Natural killer cell (primary cell): ENCODE measurements around the gene IDE. TPM values are rescaled to one million over a fixed set of nuclear protein-coding genes. Genes with fewer than 3 reads are reported as not detected.

Source experiments
- ATAC-seq, 3 donors: fragments of 150-1000 bp in 2 of 3; fragments of 200-7000 bp in 1 of 3; cut with Tn5 transposase; 1 replicate in 1 of 3; 2 replicates in 2 of 3; pipeline ENCODE4 v1.10.0; 2021; ENCODE audit warnings: mild to moderate bottlenecking in 2 of 3, moderate library complexity in 2 of 3
- DNase-seq, 2 donors: peaks; one replicate each; pipeline versions ENCODE4 v3.0.0 to v3.0.0-alpha.2; 2013 to 2021; ENCODE audit warnings: mixed read lengths in 1 of 2
- H3K27ac ChIP-seq: one replicate; pipeline ENCODE4 v1.5.1; 2013; ENCODE audit warnings: mild to moderate bottlenecking, low read length
- H3K27me3 ChIP-seq: one replicate; pipeline ENCODE4 v1.6.1; 2013; ENCODE audit warnings: low read length; ENCODE audit not compliant: control insufficient read depth, insufficient read depth
- H3K36me3 ChIP-seq: one replicate; pipeline ENCODE4 v1.6.1; 2013; ENCODE audit warnings: low read length; ENCODE audit not compliant: control insufficient read depth, insufficient read depth
- H3K4me1 ChIP-seq: one replicate; pipeline ENCODE4 v1.6.1; 2013; ENCODE audit warnings: low read length; ENCODE audit not compliant: control insufficient read depth, insufficient read depth
- H3K4me3 ChIP-seq: one replicate; pipeline ENCODE4 v1.5.1; 2013; ENCODE audit warnings: low read length
- H3K9me3 ChIP-seq: one replicate; pipeline ENCODE4 v1.6.1; 2013; ENCODE audit warnings: low read length; ENCODE audit not compliant: control insufficient read depth, insufficient read depth
- H3K27ac Mint-ChIP-seq, 2 donors: one replicate each; pipeline ENCODE4 v1.8.0; 2022; ENCODE audit warnings: mild to moderate bottlenecking in 2 of 2, mixed read lengths in 2 of 2, moderate library complexity in 1 of 2
- H3K27me3 Mint-ChIP-seq, 2 donors: one replicate each; pipeline ENCODE4 v1.8.0; 2022; ENCODE audit warnings: low read depth in 2 of 2, mixed read lengths in 2 of 2
- H3K36me3 Mint-ChIP-seq: one replicate; pipeline ENCODE4 v1.8.0; 2022; ENCODE audit warnings: mixed read lengths
- H3K4me1 Mint-ChIP-seq, 2 donors: one replicate each; pipeline ENCODE4 v1.8.0; 2022; ENCODE audit warnings: mixed read lengths in 2 of 2
- H3K4me3 Mint-ChIP-seq: one replicate; pipeline ENCODE4 v1.8.0; 2022; ENCODE audit warnings: mild to moderate bottlenecking, moderate library complexity, mixed read lengths
- H3K9me3 Mint-ChIP-seq, 2 donors: one replicate each; pipeline ENCODE4 v1.8.0; 2022; ENCODE audit warnings: mixed read lengths in 2 of 2
- CTCF ChIP-seq: fragments of 200-600 bp; IDR thresholded peaks from one replicate; pipeline ENCODE4 v1.8.0; 2022; ENCODE audit warnings: antibody characterized with exemption
- WGBS: methylation state at CpG from one replicate; pipeline ENCODE4 v1.1.7; 2013; ENCODE audit warnings: missing lambda C conversion rate; ENCODE audit not compliant: insufficient coverage; 5-methylcytosine and 5-hydroxymethylcytosine counted together
- intact Hi-C: fragments of 100-400 bp; cut with micrococcal nuclease; formaldehyde crosslinking; loops from one replicate; pipeline ENCODE4 v1.14.2; 2022
- total RNA-seq, 4 donors: library from RNA; stranded (reverse); fragments of 120-200 nt in 1 of 4; gene quantifications; one replicate each; pipeline versions ENCODE4 v1.2.3 to v1.2.4, GENCODE V29; 2013 to 2022

IDE gene
- total RNA-seq, 3 donors from 2014 or later (not counting 1 experiment from before 2014, with no cell fraction given) = 18.2 to 23.5 (median 21.8) TPM

DNA sequence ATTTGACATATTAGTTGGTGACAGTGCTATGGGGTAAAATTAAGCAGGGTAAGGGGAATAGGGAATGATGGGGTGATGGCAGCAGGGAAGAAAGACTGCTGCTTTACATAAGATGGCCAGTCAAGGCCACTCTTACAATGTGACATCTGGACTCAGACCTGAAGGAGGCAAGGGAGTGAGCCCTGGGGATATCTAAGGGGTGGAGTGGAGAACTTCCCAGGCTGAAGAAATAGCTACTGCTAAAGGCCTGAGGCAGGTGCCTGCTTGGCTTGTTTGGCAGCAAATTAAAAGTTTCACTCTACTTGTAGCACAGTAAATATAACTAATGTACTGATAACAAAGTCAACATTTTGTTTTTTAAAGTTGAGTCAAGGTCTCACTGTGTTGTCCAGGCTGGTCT is 93.5 kb downstream of the IDE start:
- no peaks in the 10 kb centered on the region for H3K4me1 ChIP-seq
- Mint-ChIP-seq H3K36me3 (peaks cover 5% of the 10 kb centered on the region), H3K27ac (no peak overlapping the region), H3K9me3 (no peaks in the 10 kb centered on the region), H3K27me3 (no peaks in the 10 kb centered on the region), H3K4me3 (no peak overlapping the region), H3K4me1 (no peaks in the 10 kb centered on the region)
- no peaks in the 10 kb centered on the region for H3K27me3 ChIP-seq
- ATAC-seq (no peak), DNase-seq (no peak)
- intact Hi-C loops = no loop called here
- peaks cover 43% of the 10 kb centered on the region for H3K36me3 ChIP-seq
- no peaks in the 10 kb centered on the region for H3K9me3 ChIP-seq
- H3K27ac ChIP-seq = no peak overlapping the region
- no peak overlapping the region for H3K4me3 ChIP-seq
- TF ChIP-seq CTCF = no peak

GRCh38 chr10:92479547-92479946 is 94.3 kb downstream of the IDE start:
- Histone ChIP-seq H3K9me3 (no peaks in the 10 kb centered on the region), H3K4me3 (no peak overlapping the region), H3K4me1 (no peaks in the 10 kb centered on the region), H3K27me3 (no peaks in the 10 kb centered on the region), H3K27ac (no peak overlapping the region), H3K36me3 (peaks cover 43% of the 10 kb centered on the region)
- no peak for ATAC-seq
- Mint-ChIP-seq H3K36me3 (peaks cover 5% of the 10 kb centered on the region), H3K27me3 (no peaks in the 10 kb centered on the region), H3K27ac (no peak overlapping the region), H3K9me3 (no peaks in the 10 kb centered on the region), H3K4me1 (no peaks in the 10 kb centered on the region), H3K4me3 (no peak overlapping the region)
- TF ChIP-seq CTCF = no peak
- no peak for DNase-seq
- intact Hi-C loops = no loop called here
- 99% methylated on average over 5 of the region's 7 CpGs for WGBS

DNA sequence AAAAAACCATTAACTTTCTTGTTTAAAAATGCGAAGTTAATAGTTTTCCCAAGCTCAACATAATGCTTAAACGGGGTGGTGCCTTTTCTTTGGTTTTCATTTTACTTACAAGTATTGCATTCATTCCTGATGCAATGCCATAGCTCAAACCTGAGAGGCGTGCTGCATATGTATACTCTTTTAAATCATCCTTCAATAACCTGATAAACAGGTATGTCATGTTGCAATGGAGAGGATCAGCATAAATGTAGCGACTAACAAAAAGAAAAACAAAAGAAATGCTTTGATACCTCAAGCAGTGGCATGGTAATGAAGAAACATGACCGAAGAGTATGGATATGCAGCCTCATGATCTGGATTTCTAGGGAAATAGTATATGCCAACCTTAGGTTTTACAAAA is 95.4 kb downstream of the IDE start:
- H3K27me3 ChIP-seq = no peaks in the 10 kb centered on the region
- TF ChIP-seq CTCF = no peak
- H3K4me3 ChIP-seq = no peak overlapping the region
- H3K4me1 ChIP-seq = no peaks in the 10 kb centered on the region
- ATAC-seq (no peak), DNase-seq (no peak)
- 99% methylated on average over 4 of the region's 5 CpGs for WGBS
- H3K27ac ChIP-seq = no peak overlapping the region
- no peak overlapping the region for H3K4me3 Mint-ChIP-seq
- H3K27ac Mint-ChIP-seq = no peak overlapping the region
- H3K27me3 Mint-ChIP-seq = no peaks in the 10 kb centered on the region
- H3K9me3 Mint-ChIP-seq = no peaks in the 10 kb centered on the region
- H3K9me3 ChIP-seq = no peaks in the 10 kb centered on the region
- intact Hi-C loops = no loop called here
- peaks cover 5% of the 10 kb centered on the region for H3K36me3 Mint-ChIP-seq
- no peaks in the 10 kb centered on the region for H3K4me1 Mint-ChIP-seq
- peaks cover 42% of the 10 kb centered on the region for H3K36me3 ChIP-seq

DNA sequence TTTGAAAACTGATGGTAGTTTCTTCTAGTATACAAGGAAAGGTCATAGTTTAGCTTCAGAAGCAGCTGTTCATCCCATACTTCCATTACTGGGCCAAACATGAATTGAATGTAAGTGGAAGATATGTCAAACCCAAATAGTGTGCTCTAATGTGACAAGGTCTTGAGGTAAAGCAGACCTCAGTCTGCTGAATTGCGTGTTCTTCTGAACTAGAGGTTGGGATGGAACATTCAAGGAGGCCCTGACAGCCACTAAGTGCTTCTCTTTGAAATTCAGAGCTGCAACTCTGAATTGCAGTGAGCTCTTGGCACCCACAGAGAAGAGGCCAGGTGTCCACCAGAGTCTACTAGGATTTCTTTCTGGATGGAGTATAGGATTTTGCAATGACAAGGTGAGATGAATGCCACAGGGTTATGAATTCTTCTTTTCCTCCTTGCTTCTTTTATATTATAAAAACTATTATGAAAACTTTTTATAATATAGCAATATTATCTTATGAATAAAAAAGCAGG is 98.5 kb downstream of the IDE start:
- WGBS = 96% methylated on average over 1 of the region's 1 CpG
- Mint-ChIP-seq H3K4me1 (no peaks in the 10 kb centered on the region), H3K36me3 (peaks cover 5% of the 10 kb centered on the region), H3K4me3 (no peak overlapping the region), H3K27me3 (no peaks in the 10 kb centered on the region), H3K27ac (no peak overlapping the region), H3K9me3 (no peaks in the 10 kb centered on the region)
- H3K27ac ChIP-seq = no peak overlapping the region
- no peaks in the 10 kb centered on the region for H3K4me1 ChIP-seq
- H3K9me3 ChIP-seq = no peaks in the 10 kb centered on the region
- TF ChIP-seq CTCF = no peak
- H3K4me3 ChIP-seq = no peak overlapping the region
- ATAC-seq (no peak), DNase-seq (no peak)
- intact Hi-C loops = no loop called here
- no peaks in the 10 kb centered on the region for H3K27me3 ChIP-seq
- H3K36me3 ChIP-seq = peaks cover 32% of the 10 kb centered on the region
